HG03103 (cell line): ENCODE data around the gene RNPS1.
A peak's percentile ranks its signal among the peaks of the same experiment; 100 is the strongest.
"Not testable (repeated sequence)": the region's sequence is repeated elsewhere in the genome, so short reads cannot be mapped to it uniquely, and the experiment has no call there.

ENCODE experiments used
- ATAC-seq: cut with Tn5 transposase; IDR thresholded peaks from one replicate; pipeline ENCODE4 v1.9.1; 2021; ENCODE audit warnings: low read depth; ENCODE audit not compliant: unreplicated experiment

The RNPS1 gene

GRCh38 chr16:2258530-2258929 is 9.4 kb downstream of the RNPS1 start:
- not testable (repeated sequence) for ATAC-seq

GRCh38 chr16:2257726-2258125 is 10.2 kb downstream of the RNPS1 start:
- ATAC-seq = no peak

GRCh38 chr16:2256531-2257140 is 11.3 kb downstream of the RNPS1 start:
- no peak for ATAC-seq

GRCh38 chr16:2253293-2253692 is 14.6 kb downstream of the RNPS1 start:
- no peak for ATAC-seq

- ATAC-seq = no peak
Measured at GRCh38 chr16:2252806-2253148, 15.1 kb downstream of the RNPS1 start.

GRCh38 chr16:2251296-2252111 is 16.4 kb downstream of the RNPS1 start, which contains the start of gene ECI1:
ECI1 (minus strand) TSS chr16:2251587; CDS start chr16:2251566, 21 bp downstream.
- ATAC-seq = peak; percentile 80

- ATAC-seq = no peak
Measured at GRCh38 chr16:2250652-2251295, 17.2 kb downstream of the RNPS1 start.

GRCh38 chr16:2246301-2246885 is 21.5 kb downstream of the RNPS1 start:
- no peak for ATAC-seq

GRCh38 chr16:2244926-2245795 is 22.8 kb downstream of the RNPS1 start:
- ATAC-seq = no peak

GRCh38 chr16:2244301-2244700 is 23.6 kb downstream of the RNPS1 start:
- no peak for ATAC-seq

GRCh38 chr16:2243781-2244180 is 24.1 kb downstream of the RNPS1 start:
- ATAC-seq = no peak

GRCh38 chr16:2243031-2243528 is 24.8 kb downstream of the RNPS1 start:
- ATAC-seq = no peak

- no peak for ATAC-seq
Measured at GRCh38 chr16:2242598-2242997, 25.3 kb downstream of the RNPS1 start.

- not testable (repeated sequence) for ATAC-seq
Measured at GRCh38 chr16:2240331-2240730, 27.6 kb downstream of the RNPS1 start.

- ATAC-seq = no peak
Measured at GRCh38 chr16:2238838-2239675, 28.9 kb downstream of the RNPS1 start.

- ATAC-seq = no peak
Measured at GRCh38 chr16:2238150-2238837, 29.6 kb downstream of the RNPS1 start.

GRCh38 chr16:2237493-2238149 is 30.3 kb downstream of the RNPS1 start:
- ATAC-seq = no peak

GRCh38 chr16:2237102-2237482 is 30.8 kb downstream of the RNPS1 start:
- no peak for ATAC-seq
